CD8-positive, alpha-beta memory T cell (primary cell): Measurements from ENCODE around the gene MMP20. TPM values are rescaled to one million over a fixed set of nuclear protein-coding genes. Genes with fewer than 3 reads are reported as not detected.
"Not testable (repeated sequence)": the region's sequence is repeated elsewhere in the genome, so short reads cannot be mapped to it uniquely, and the experiment has no call there.

Source experiments
- CTCF ChIA-PET: fragments of 350-600 bp; sonication (Branson Sonifier 250); formaldehyde crosslinking; loops from one replicate; lab custom pipeline; 2021; ENCODE audit warnings: antibody characterized with exemption; lab: Charles Lee
- POLR2A ChIA-PET: fragments of 350-600 bp; sonication (Branson Sonifier 250); formaldehyde crosslinking; loops from one replicate; lab custom pipeline; 2021; ENCODE audit warnings: antibody characterized with exemption; lab: Charles Lee
- DNase-seq, 5 donors: peaks; one replicate each; pipeline versions ENCODE4 v3.0.0 to v3.0.0-alpha.2; 2020 to 2022; ENCODE audit warnings: mixed read lengths in 1 of 5
- H3K27ac ChIP-seq: one replicate; pipeline ENCODE4 v1.7.0; 2013; ENCODE audit warnings: low read depth, mild to moderate bottlenecking, low read length, moderate library complexity
- H3K27me3 ChIP-seq: 2 replicates; pipeline ENCODE4 v1.7.0; 2013; ENCODE audit warnings: low read length, mild to moderate bottlenecking; ENCODE audit not compliant: insufficient read depth, poor library complexity, severe bottlenecking
- H3K36me3 ChIP-seq: 2 replicates; pipeline ENCODE4 v1.7.0; 2013; ENCODE audit warnings: mild to moderate bottlenecking, low read length, moderate library complexity; ENCODE audit not compliant: insufficient read depth
- H3K4me1 ChIP-seq: 2 replicates; pipeline ENCODE4 v1.7.0; 2013; ENCODE audit warnings: mild to moderate bottlenecking, low read length, moderate library complexity; ENCODE audit not compliant: insufficient read depth
- H3K4me3 ChIP-seq: 2 replicates; pipeline ENCODE4 v1.7.0; 2013; ENCODE audit warnings: mild to moderate bottlenecking, low read length
- H3K9me3 ChIP-seq: 2 replicates; pipeline ENCODE4 v1.7.0; 2013; ENCODE audit warnings: mild to moderate bottlenecking, low read length
- H3K27ac Mint-ChIP-seq, 8 donors: one replicate each; pipeline ENCODE4 v1.8.0; 2020 to 2021; ENCODE audit warnings: mixed read lengths in 8 of 8, mild to moderate bottlenecking in 6 of 8, inconsistent platforms in 3 of 8, moderate library complexity in 3 of 8
- H3K27me3 Mint-ChIP-seq, 2 donors: one replicate each; pipeline ENCODE4 v1.8.0; 2020 to 2021; ENCODE audit warnings: mixed read lengths in 2 of 2, mild to moderate bottlenecking in 1 of 2, moderate library complexity in 1 of 2
- H3K36me3 Mint-ChIP-seq, 3 donors: one replicate each; pipeline ENCODE4 v1.8.0; 2020 to 2021; ENCODE audit warnings: mixed read lengths in 3 of 3, inconsistent platforms in 1 of 3, mild to moderate bottlenecking in 1 of 3
- H3K4me1 Mint-ChIP-seq, 3 donors: one replicate each; pipeline ENCODE4 v1.8.0; 2020 to 2021; ENCODE audit warnings: mixed read lengths in 3 of 3, inconsistent platforms in 1 of 3, mild to moderate bottlenecking in 1 of 3
- H3K4me3 Mint-ChIP-seq, 7 donors: one replicate each; pipeline ENCODE4 v1.8.0; 2020 to 2021; ENCODE audit warnings: mixed read lengths in 7 of 7, mild to moderate bottlenecking in 6 of 7, moderate library complexity in 4 of 7, inconsistent platforms in 2 of 7
- H3K9me3 Mint-ChIP-seq, 5 donors: one replicate each; pipeline ENCODE4 v1.8.0; 2020 to 2022; ENCODE audit warnings: mixed read lengths in 5 of 5, mild to moderate bottlenecking in 3 of 5, moderate library complexity in 2 of 5, inconsistent platforms in 1 of 5
- polyA plus RNA-seq: library from polyadenylated mRNA; unstranded; fragments of 300-500 nt; fragmentation: Illumina TruSeq; gene quantifications from one replicate; pipeline ENCODE4 v1.2.3, GENCODE V29; 2021
- total RNA-seq, 2 experiments: library from RNA; stranded (reverse); gene quantifications; one replicate each; pipeline ENCODE4 v1.2.3, GENCODE V29; 2021

MMP20 gene
- total and polyA plus RNA-seq, 3 experiments from 2014 or later, result not detected

DNA sequence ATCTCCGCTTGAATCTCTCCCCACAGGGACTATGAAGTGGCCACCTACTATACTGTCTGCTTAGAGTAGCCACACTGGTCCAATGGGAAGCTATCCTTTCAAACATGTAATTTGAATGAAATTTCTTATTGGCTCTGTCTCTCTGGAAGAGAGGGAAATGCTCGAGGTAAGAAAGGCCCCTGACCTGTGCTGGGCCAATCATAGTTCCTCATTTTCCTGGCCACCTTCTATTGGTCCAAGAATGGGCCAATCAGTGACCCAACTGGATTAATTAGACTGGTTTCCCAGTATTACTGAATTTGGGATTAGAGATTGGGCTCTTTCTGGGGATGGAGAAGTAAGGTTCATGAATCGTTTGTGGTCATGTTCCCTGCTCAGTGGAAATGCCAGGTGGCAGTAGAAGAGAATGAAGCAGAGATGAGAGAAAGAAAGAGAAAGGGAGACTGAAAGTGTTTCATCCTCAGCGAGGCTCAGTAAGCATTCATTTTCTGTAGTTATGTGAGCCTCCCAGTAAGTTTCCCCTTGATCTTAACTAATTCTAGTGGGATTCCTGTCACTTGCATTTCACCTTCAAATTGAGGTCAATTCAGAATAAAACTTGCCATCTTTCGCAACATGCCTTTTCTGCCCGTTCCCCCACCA lies 8.4 kb upstream of the MMP20 start:
- CTCF ChIA-PET, result interaction anchor here (0.7 kb wide), 1 partner anchor 20 kb away, joined by 3 read pairs; no protein-coding TSS in a partner anchor
- H3K9me3 ChIP-seq, result no peaks in the 10 kb centered on the region
- POLR2A ChIA-PET, result no interaction called here

DNA sequence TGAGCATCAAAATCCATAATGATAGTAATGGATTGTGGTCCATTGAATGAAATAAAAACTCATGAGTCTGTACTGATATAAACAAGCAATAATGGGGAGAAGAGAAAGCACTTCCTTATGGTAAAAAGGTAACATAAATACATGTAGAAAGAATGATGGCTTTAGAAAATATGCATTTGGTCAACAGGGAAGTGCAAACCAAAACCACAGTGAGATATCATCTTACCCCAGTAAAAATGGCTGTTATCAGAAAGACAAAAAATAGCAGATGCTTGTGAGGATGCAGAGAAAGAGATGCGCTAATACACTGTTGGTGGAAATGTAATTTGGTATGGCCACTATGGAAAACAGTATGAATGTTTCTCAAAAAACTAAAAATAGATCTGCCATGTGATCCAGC lies 6.9 kb upstream of the MMP20 start:
- Histone ChIP-seq H3K9me3 (no peaks in the 10 kb centered on the region), H3K27ac (no peak overlapping the region), H3K27me3 (no peaks in the 10 kb centered on the region), H3K4me3 (no peak overlapping the region), H3K4me1 (no peaks in the 10 kb centered on the region), H3K36me3 (no peaks in the 10 kb centered on the region)
- no peaks in the 10 kb centered on the region for H3K4me1 Mint-ChIP-seq
- DNase-seq, result no peak
- peaks cover 5 to 22% of the 10 kb centered on the region in 2 donors for H3K27me3 Mint-ChIP-seq
- H3K27ac Mint-ChIP-seq, result no peak overlapping the region
- no peak overlapping the region for H3K4me3 Mint-ChIP-seq
- H3K36me3 Mint-ChIP-seq, result no peaks in the 10 kb centered on the region
- no peaks in the 10 kb centered on the region for H3K9me3 Mint-ChIP-seq
- ChIA-PET POLR2A (no interaction called here), CTCF (no interaction called here)

More for the DNA sequence above, 8.4 kb upstream of the MMP20 start:
- Histone ChIP-seq H3K27ac (no peak overlapping the region), H3K4me3 (no peak overlapping the region), H3K36me3 (no peaks in the 10 kb centered on the region), H3K4me1 (no peaks in the 10 kb centered on the region), H3K27me3 (no peaks in the 10 kb centered on the region)
- Mint-ChIP-seq H3K9me3 (no peaks in the 10 kb centered on the region), H3K27ac (no peak overlapping the region), H3K4me1 (no peaks in the 10 kb centered on the region), H3K4me3 (no peak overlapping the region), H3K27me3 (peaks cover 7 to 12% of the 10 kb centered on the region in 2 donors), H3K36me3 (no peaks in the 10 kb centered on the region)
- DNase-seq, result no peak

DNA sequence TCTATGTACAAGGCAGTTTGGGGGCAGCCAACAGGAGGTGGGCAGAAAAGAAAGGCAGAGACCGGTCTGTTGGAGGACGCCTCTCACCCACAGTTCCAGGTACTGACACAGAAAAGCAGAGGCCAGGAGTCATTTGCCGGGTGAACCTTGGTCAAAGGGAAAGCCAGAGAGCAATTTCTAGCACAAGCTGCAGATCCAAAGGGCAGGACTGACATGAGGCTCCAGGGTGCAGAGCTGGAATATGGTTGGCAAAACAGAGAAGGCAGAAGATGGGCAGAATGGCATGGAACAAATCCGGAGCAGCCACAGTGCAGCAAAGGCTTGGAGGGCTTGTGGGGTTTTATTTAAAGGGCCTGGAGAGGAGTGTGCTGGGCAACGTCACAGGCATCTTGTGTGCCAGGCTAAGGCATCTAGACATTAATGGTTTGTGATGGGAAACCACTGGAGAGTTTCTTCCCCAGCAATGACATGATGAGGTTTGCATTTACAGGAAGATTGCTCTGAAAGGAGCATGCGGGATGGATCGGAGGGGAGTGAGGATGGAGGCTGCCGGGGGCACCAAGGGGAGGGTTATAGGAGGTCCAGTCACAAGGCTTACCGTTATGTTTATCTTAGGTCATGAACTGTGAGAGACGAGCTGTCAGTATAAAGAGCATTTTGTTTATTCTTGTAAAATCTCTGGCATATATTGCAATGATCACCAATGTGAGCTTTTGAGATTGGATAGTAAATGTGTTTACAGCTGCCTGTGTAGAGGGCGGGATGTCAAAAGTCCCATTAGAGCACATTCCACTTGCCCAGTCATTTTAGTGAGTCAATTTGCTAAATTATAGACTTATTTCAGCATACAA lies 5.7 kb upstream of the MMP20 start:
- peaks cover 4 to 27% of the 10 kb centered on the region in 2 donors for H3K27me3 Mint-ChIP-seq
- Histone ChIP-seq H3K36me3 (no peaks in the 10 kb centered on the region), H3K4me1 (no peaks in the 10 kb centered on the region), H3K9me3 (no peaks in the 10 kb centered on the region), H3K27ac (no peak overlapping the region), H3K27me3 (no peaks in the 10 kb centered on the region), H3K4me3 (no peak overlapping the region)
- H3K4me3 Mint-ChIP-seq, result no peak overlapping the region
- no peak overlapping the region for H3K27ac Mint-ChIP-seq
- no peaks in the 10 kb centered on the region for H3K9me3 Mint-ChIP-seq
- no peak for DNase-seq
- no peaks in the 10 kb centered on the region for H3K4me1 Mint-ChIP-seq
- H3K36me3 Mint-ChIP-seq, result no peaks in the 10 kb centered on the region
- ChIA-PET POLR2A (interaction anchor here (0.6 kb wide), 1 partner anchor 18 kb away, joined by 9 read pairs; no protein-coding TSS in a partner anchor), CTCF (no interaction called here)

DNA sequence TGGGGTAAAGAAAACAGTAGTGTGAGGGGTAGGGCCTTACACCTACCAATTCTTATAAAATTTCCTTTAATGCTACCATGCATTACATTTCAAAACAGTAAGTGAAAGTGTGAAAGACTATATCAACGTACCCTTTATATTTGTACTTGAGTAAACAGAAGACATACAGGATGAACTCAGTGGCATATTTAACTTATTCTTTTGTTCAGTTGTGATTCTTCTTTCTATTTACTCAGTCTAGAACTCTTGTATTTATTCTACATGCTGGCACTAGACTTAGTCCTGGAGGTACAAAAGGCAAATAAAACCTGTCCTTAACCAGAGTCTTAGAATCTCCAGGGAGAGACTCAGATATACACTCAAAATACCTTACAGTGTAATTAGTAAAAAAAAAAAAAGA lies 4.8 kb upstream of the MMP20 start:
- H3K27ac ChIP-seq, DNase-seq, CTCF ChIA-PET, POLR2A ChIA-PET, H3K27ac Mint-ChIP-seq, H3K9me3 ChIP-seq, H3K4me3 ChIP-seq, H3K4me3 Mint-ChIP-seq, H3K36me3 Mint-ChIP-seq, H3K4me1 ChIP-seq, H3K4me1 Mint-ChIP-seq, H3K27me3 ChIP-seq, H3K9me3 Mint-ChIP-seq, H3K36me3 ChIP-seq: not testable (repeated sequence)
- peaks cover 4 to 29% of the 10 kb centered on the region in 2 donors for H3K27me3 Mint-ChIP-seq

DNA sequence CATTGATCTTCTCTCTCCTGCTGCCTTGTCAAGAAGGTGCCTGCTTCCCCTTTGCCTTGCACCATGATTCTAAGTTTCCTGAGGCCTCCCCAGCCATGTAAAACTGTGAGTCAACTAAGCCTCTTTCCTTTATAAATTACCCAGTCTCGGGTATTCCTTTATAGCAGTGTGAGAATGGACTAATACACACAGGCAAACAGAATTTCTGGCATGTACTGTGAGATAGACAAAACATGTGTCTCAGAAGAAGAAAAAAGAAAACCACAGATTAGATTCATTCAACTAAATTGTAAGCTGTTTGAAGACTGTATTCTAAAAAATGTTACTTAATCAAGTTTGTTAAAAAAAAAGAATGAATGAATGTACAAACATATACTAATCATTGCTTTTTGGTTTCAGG lies 1.5 kb upstream of the MMP20 start:
- CTCF ChIA-PET, result no interaction called here
- no peaks in the 10 kb centered on the region for H3K4me1 ChIP-seq
- no peak for DNase-seq
- no peaks in the 10 kb centered on the region for H3K36me3 ChIP-seq
- Mint-ChIP-seq H3K9me3 (no peaks in the 10 kb centered on the region), H3K27me3 (peaks cover 6 to 40% of the 10 kb centered on the region in 2 donors), H3K36me3 (no peaks in the 10 kb centered on the region), H3K27ac (no peak overlapping the region), H3K4me1 (no peaks in the 10 kb centered on the region), H3K4me3 (no peak overlapping the region)
- H3K9me3 ChIP-seq, result no peaks in the 10 kb centered on the region
- POLR2A ChIA-PET, result no interaction called here
- H3K27ac ChIP-seq, result no peak overlapping the region
- H3K4me3 ChIP-seq, result no peak overlapping the region
- H3K27me3 ChIP-seq, result no peaks in the 10 kb centered on the region

DNA sequence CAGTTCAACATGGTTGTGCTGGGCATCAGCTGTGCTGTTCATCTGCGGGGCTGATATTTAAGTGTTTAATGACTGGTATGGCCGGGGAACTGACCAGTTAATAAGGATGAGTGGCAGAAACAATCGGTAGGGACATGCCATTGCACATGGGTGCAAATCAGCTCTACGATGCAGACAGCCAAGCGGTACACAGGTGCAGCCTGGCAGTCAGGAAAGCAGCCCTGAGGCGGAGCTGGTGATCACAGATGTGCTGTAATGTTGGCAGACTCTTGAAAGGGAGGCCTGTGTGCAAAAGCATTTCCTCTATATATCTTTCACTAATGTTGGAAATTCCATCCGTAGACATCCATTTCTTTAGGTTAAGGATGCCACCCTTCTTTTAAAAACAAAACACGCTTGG lies 1.1 kb downstream of the MMP20 start:
- Histone ChIP-seq H3K27me3 (no peaks in the 10 kb centered on the region), H3K4me1 (no peaks in the 10 kb centered on the region), H3K36me3 (no peaks in the 10 kb centered on the region), H3K27ac (no peak overlapping the region), H3K9me3 (no peaks in the 10 kb centered on the region), H3K4me3 (no peak overlapping the region)
- H3K4me1 Mint-ChIP-seq, result no peaks in the 10 kb centered on the region
- H3K27me3 Mint-ChIP-seq, result peaks cover 4 to 42% of the 10 kb centered on the region in 2 donors
- POLR2A ChIA-PET, result no interaction called here
- H3K36me3 Mint-ChIP-seq, result no peaks in the 10 kb centered on the region
- CTCF ChIA-PET, result no interaction called here
- no peaks in the 10 kb centered on the region for H3K9me3 Mint-ChIP-seq
- DNase-seq, result no peak
- no peak overlapping the region for H3K4me3 Mint-ChIP-seq
- H3K27ac Mint-ChIP-seq, result no peak overlapping the region

DNA sequence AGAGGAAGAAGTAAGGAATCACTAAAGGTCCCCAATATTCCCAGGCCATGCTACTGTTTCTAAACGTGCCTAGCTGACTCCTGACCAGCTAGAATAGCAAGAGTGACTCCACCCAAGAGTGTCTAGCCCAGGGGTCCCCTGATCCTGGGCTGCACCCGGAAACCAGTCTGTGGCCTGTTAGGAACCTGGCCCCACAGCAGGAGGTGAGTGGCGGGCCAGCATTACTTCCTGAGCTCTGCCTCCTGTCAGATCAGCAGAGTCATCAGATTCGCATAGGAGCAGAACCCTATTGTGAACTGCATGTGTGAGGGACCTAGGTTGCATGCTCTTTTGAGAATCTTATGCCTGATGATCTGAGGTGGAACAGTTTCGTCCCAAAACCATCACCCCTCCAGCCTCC lies 2.0 kb downstream of the MMP20 start:
- H3K36me3 ChIP-seq, result no peaks in the 10 kb centered on the region
- Mint-ChIP-seq H3K27me3 (peaks cover 4 to 40% of the 10 kb centered on the region in 2 donors), H3K27ac (no peak overlapping the region), H3K36me3 (no peaks in the 10 kb centered on the region), H3K4me3 (no peak overlapping the region), H3K9me3 (no peaks in the 10 kb centered on the region), H3K4me1 (no peaks in the 10 kb centered on the region)
- no peak overlapping the region for H3K4me3 ChIP-seq
- ChIA-PET POLR2A (no interaction called here), CTCF (no interaction called here)
- H3K27ac ChIP-seq, result no peak overlapping the region
- H3K4me1 ChIP-seq, result no peaks in the 10 kb centered on the region
- no peak for DNase-seq
- H3K27me3 ChIP-seq, result no peaks in the 10 kb centered on the region
- H3K9me3 ChIP-seq, result no peaks in the 10 kb centered on the region

DNA sequence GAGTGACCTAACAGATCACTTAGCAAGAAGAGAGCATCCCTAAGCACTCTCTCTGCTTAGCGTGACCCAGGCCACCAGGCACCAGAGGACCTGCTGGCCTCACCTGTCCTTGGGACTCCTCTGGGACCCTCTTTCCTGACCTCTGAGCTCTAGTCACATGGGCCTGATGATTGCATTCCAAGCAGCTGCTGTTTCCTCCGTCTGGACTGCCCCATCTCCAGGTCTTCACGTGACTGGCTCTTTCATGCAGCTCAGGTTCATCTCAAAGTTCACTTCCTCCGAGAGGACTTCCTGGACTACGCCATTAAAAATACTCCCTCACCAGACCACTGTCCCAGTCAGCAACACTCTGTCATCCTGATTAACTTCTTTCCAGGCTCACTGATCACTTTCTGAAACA lies 2.9 kb downstream of the MMP20 start:
- Histone ChIP-seq H3K4me1 (no peaks in the 10 kb centered on the region), H3K27ac (no peak overlapping the region), H3K27me3 (no peaks in the 10 kb centered on the region), H3K9me3 (no peaks in the 10 kb centered on the region), H3K36me3 (no peaks in the 10 kb centered on the region), H3K4me3 (no peak overlapping the region)
- no peaks in the 10 kb centered on the region for H3K36me3 Mint-ChIP-seq
- POLR2A ChIA-PET, result no interaction called here
- H3K27me3 Mint-ChIP-seq, result peaks cover 2 to 32% of the 10 kb centered on the region in 2 donors
- no peak overlapping the region for H3K4me3 Mint-ChIP-seq
- no peak overlapping the region for H3K27ac Mint-ChIP-seq
- no peaks in the 10 kb centered on the region for H3K4me1 Mint-ChIP-seq
- DNase-seq, result no peak
- H3K9me3 Mint-ChIP-seq, result no peaks in the 10 kb centered on the region
- CTCF ChIA-PET, result no interaction called here
